AG09319 (cell line): ENCODE data around the gene LRIT1.
"Not testable (repeated sequence)": the region's sequence is repeated elsewhere in the genome, so short reads cannot be mapped to it uniquely, and the experiment has no call there.

ENCODE experiments used
- DNase-seq: peaks from one replicate; pipeline ENCODE4 v3.0.0-alpha.2; 2010; ENCODE audit warnings: low read depth; ENCODE audit errors: extremely low read depth
- CTCF ChIP-seq: IDR thresholded peaks from 2 replicates; pipeline ENCODE4 v1.5.1; 2011; ENCODE audit warnings: low read depth, mild to moderate bottlenecking, inconsistent platforms, low read length, moderate library complexity

LRIT1 gene

DNA sequence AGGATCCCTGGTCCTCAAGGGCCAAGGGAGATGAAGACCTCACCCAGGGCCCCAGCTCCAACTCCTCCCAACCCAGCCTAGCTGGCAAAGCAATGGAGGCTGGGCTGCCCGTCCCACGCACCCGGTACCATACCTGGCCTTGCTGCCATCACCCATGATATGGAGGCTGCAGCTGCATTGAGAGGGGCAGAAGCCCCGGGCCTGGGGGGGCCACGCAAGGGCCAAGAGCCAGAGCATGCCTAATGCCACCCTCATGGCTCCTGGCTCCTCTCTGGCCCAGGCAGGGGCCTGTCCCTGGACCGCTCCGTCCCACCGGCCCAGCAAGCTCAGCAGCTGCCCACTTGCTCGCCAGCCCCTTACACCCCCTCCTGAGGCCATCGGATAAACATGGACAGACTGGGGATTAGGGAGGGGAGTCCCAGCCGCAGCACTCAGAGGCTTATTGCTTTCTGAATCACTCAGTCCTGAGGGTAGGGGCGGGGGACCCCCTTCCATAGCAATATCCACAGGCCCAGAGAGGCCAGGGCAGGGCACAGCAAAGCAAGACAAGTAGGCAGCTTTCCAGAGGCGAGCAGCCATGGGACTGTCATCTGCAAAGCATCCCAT lies at the start of gene LRIT1:
Gene LRIT1 (minus strand): TSS at position 362 of the 606 bp plus-strand sequence. CDS start 107 bp downstream, at position 255.
- no peak for TF ChIP-seq CTCF
- DNase-seq: no peak

DNA sequence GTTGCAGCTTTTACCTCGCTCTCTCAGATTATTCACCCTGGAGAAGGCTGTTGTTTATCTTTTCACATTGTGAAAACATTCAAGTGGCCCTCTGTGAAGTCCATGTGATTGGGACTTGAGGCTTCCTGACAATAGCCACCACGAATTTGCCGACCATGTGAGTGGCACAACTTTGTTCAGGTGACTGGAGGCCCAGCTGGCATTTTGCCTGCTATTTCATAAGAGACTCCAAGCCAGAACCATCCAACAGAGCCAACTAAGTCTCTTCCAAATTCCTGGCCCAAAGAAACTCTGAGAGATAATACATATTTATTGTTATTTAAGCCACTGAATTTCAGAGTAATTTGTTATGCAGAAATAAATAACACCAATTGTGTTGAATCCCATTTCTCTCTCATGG lies 48.9 kb upstream of the LRIT1 start:
- TF ChIP-seq CTCF: no peak
- no peak for DNase-seq

DNA sequence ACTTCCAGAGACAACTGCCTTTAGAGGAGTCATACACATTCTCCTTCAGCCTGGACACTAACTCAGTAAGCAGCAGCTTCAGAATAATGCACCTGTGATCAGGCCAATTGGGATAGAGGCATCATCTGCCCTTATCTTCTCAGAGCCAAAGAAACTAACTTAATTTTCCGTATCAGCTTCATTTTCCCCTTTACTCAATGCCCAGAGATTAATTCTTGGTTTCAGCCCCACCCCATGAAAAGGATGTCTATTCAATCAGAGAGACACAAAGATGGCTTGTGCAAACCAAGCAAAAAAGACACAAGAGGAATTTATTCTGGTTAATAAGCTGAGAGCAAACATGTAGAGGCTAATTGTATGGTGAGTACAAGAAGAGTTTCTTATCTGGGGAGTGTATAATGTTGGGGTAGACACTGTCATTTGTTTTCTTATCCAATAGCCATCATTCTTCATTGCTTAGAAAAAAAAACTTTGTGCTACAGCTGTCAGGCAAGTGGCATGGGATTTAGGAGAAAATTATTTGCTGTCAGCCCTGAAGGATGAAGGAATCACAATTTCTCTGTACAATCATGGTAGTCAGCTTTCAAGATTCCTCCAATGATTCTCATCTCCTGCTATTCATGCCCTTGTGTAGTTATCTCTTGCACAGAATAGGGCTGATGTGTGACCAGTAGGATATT lies 48.3 kb upstream of the LRIT1 start:
- DNase-seq: no peak
- TF ChIP-seq CTCF: no peak

DNA sequence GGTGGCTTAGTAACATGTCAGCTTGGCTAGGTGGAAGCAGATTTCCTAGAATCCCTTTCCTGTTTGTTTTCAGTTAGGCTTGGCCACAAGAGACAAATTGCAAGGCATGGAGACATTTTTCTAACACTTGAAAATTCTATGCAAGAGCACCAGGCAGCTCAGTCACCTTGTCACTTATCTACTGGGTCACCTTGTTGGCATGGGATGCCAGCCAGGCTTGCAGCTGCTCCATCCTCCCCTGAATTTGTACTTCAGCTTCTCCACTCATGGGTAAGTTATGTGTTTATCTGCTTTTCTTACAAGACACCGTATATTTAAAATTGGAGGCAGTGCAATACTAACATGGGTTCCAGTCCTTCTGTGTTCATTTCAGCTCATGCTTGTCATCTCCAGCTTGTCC lies 46.8 kb upstream of the LRIT1 start:
- no peak for DNase-seq
- no peak for TF ChIP-seq CTCF

DNA sequence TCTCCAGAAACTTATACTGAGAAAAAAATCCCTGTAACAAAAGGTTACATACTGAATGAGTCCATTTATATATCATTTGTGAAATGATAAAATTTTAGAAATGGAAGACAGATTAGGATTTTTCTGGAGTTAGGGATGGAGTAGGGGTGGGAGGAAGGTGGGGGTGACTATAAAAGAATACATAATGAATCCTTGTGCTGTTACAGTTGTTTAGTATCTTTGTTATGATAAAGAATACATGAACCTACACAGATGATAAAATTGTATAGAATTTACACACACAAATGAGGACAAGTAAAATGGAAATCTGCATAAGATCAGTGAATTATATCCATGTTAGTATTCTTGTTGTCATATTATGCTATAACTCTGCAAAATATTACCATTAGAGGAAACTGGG lies 45.3 kb upstream of the LRIT1 start:
- no peak for TF ChIP-seq CTCF
- DNase-seq: no peak

DNA sequence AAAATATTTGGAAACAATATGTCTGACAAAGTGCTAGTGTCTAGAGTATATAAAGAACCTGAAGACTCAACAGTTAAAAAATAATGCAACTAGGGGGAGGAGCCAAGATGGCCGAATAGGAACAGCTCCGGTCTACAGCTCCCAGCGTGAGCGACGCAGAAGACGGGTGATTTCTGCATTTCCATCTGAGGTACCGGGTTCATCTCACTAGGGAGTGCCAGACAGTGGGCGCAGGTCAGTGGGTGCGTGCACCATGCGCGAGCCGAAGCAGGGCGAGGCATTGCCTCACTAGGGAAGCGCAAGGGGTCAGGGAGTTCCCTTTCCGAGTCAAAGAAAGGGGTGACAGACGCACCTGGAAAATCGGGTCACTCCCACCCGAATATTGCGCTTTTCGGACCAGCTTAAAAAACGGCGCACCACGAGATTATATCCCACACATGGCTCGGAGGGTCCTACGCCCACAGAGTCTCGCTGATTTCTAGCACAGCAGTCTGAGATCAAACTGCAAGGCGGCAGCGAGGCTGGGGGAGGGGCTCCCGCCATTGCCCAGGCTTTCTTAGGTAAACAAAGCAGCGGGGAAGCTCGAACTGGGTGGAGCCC lies 38.6 kb upstream of the LRIT1 start:
- DNase-seq: not testable (repeated sequence)

DNA sequence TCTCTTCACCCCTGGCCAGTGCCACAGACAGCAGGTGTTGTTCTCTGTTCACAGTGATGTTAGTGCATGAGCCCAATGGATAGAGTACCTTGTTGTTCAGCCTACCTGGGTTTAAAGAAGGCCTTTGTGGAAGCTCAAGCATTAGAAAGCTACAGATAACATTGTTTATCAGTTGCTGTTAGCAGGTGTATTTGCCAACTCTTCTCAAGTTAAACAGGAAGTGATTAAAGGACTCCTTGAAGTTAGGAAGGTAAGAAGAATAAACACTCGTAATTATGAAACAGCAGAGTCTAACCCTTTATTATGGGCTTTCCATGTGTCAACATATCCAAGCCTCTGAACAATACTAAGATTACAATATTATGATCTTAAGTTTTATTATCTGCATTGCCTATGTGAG lies 29.4 kb upstream of the LRIT1 start:
- DNase-seq: no peak
- TF ChIP-seq CTCF: no peak
